Measurements from ENCODE around the gene SCAP.
"Not testable (repeated sequence)": the region's sequence is repeated elsewhere in the genome, so short reads cannot be mapped to it uniquely, and the experiment has no call there.

DNA sequence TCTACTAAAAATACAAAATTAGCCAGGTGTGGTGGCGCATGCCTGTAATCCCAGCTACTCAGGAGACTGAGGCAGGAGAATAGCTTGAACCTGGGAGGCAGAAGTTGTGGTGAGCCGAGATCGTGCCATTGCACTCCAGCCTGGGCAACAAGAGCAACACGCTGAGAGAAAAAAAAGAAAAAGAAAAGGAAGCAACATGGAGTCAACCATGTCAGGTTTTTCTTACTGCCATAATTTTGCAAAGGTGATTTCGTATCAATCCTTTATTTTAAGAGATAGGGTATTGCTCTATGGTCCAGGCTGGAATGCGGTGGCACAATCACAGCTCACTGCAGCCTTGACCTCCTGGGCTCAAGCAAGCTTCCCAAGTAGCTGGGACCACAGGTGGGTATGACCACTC lies 4.5 kb upstream of the SCAP start:
- TF ChIP-seq EZH2 (IDR thresholded peaks at IDR 0.05; ENCODE audit: low read depth, unreplicated experiment); CTCF (conservative IDR thresholded peaks at IDR 0.05; ENCODE audit: low read depth in 2 of 2): not testable (repeated sequence)
